Central memory CD4-positive, alpha-beta T cell (primary cell): ENCODE data around the gene ZNF439.
"Not testable (repeated sequence)": the region's sequence is repeated elsewhere in the genome, so short reads cannot be mapped to it uniquely, and the experiment has no call there.

Experiments
- DNase-seq: peaks from one replicate; pipeline ENCODE4 v3.0.0; 2022

The ZNF439 gene

DNA sequence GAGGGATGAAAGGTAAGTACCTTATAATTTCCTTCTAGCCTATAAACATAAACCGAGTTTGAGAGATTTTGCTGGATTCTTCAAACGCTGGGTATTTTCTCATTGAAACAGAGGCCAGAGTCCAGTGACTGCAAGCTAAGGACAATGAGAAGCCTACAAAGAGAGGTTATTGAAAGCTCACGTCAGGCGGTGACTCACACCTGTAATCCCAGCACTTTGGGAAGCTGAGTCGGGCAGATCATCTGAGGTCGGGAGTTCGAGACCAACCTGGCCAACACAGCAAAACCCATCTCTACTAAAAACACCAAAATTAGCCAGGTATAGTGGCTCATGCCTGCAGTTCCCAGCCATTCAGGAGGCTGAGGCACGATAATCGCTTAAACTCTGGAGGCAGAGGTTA, 24.1 kb downstream of the ZNF439 start:
- no peak for DNase-seq

DNA sequence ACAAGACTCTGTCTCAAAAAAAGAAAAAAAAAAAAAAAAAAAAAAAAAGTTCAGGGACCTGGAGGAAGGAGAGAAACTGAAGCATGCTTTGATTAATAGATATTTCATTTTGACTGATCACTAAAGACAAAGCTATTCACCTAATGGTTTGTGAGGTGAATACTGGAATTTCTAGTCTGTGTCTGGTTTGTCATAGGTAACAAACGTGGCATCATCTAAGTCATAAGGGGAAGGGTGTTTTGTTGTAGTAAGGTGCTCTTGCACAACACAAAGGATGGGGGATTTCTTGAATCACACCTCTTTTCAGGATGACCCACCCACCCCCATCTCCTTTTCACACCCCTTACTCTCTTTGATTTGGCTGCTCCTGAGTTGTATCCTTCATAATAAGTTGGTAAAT, 25.2 kb downstream of the ZNF439 start:
- no peak for DNase-seq

DNA sequence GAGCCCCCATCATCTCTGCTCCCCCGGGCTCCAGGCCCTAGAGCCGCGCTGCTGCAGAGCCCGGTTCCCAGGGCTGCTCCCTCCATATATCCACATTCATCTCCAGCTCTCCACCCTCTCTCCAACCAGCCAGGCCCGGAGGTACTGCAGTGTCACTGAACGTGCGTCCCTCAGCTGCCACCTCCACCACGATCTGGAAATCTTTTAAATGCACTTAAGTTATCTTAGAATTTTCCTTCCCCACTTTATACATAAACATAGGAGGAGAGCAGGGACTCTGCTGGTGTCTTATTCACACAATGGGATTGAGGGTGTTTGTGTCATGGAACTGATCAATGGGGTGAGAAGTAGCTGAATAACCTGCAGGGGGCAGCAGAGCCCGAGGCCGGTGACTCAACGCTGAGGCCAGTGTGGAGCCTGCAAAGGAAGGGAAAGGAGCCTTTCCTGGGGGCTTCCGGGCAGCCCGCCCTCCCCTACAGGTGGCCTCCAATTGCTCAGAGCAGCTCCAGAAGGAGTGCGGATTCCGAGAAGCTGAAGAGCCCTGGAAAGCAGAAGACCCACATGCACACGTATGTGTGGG, 31.3 kb downstream of the ZNF439 start:
- peak; percentile 14 for DNase-seq

DNA sequence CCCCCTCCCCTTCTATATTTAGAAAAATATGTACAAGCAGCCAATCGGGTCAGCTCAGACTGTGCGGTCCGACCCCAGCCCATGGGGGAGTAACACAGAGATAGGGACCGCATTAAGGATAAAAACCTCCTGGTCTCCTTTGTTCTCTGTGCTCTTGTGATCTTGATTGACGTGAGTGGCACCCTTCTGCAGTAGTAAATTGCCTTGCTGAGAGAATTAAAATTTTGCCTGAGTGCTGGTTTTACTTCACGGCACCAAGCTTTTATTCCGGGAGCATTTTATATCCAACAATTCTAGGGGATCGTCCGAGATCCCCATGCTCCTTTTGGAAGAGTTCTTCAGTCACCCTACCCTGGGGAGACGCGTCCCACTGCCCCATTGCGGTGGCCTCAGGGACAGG, 32.1 kb downstream of the ZNF439 start:
- DNase-seq = no peak

DNA sequence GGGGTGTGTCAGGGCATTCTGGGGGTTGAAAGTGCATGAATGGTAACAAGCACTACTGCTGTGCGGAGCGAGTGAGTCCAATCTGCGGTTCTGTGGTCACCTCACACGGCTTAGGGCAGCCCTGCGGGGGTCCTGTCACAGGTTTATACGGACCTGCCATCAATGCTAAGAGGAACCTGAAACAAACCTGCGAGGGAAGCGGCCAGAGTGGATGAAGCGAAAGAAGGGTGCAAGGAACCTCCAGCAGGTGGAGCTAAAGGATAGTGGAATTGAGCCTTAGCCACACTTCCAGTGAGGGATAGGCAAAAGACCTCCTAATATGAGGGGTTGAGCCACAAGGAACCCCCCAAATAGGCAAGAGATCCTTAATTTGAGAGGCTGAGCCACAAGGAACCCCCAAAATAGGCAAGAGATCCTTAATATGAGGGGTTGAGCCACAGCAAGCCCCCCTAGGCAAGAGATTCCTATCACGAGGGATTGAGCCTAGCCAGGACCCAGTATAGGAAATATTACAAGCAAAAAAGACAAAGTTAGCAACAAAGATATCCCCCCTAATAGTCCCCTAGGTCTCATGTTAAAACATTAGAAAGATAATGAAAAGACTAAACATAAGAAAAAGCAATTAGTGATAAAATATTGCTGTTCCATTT, 32.8 kb downstream of the ZNF439 start:
- DNase-seq = peak; percentile 50

DNA sequence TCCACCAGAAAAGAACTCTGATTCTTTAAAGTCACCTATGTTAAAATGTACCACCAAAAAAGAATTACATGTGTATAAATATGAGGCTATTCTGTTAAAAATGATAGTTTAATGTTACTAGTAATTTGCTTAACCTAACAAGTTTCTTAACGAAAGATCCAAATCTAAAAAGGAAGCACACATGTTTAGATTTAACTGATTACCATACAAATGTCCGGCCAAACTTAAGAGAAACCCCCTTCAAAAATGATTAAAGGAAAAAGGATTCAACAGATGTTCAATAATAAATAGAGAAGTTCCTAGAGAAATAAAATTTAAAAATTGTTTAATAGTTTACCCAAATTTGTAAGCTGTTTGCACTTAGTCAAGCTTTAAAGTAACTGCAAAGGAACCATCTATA, 34.1 kb downstream of the ZNF439 start:
- no peak for DNase-seq

DNA sequence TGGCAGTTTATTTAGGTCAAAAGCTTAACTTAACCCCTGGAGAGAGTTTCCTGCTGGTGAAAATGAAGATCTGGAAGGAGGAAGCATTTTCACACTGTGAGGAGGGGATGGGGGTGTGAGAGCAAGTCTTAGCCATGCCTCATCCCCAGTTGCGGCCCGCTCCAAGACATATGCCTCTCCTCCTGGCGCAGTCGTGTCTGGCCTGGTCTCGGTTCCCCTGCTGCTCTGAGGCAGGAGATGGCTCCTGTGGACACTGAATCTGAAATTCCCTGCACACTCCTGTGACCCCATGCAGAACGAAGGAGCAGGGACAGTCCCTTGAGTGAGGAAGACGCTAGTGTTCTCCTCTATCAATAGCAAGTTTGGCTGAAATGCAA, 38.7 kb downstream of the ZNF439 start:
- DNase-seq = no peak

DNA sequence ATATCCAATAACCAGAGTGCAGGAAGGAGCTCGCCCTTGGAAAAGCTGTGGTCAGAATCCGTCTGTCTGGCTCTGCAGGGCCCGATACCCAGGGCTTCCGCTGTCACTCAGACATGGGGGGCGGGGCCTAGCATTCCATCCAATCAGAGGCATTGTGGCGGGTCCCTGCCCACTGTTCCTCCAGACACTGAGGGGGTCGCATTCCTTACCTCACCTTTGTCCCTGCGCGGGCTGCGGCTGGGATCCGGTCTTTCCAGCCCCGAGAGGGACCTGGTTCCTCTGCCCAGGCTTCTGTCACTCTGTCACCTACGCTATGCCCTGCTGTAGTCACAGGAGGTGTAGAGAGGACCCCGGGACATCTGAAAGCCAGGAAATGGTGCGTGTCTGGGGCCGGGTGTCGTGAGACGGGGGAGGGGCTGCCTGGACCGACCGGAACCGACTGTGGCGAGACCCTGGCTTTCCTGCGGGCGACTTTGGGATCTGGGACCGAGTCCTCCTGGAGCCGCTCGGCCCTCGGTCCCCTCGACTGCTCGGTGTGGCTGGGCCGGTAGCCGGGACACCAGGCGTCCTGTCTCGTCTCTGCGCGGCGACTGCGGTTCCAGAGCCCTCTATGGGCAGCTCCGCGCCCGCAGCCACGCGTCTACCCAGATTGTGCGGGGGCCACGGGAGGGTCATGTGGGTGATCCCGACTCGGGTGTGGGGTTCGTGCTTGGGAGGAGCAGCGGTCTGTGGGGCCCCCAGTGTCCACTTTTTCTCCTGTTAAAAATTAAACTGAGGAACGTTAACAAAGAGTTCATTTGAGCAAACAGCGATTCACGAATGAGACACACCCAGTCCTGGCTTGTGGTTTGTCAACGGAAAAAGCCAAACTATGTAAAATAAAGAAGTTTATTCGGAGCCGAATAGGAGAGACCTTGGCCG, 39.3 kb downstream of the ZNF439 start, which contains the start of gene ZNF69:
Gene ZNF69, plus strand, starts transcription at position 172 of the 921 bp plus-strand sequence. Its CDS starts 142 bp downstream, at position 314.
- DNase-seq = peak; percentile 47

DNA sequence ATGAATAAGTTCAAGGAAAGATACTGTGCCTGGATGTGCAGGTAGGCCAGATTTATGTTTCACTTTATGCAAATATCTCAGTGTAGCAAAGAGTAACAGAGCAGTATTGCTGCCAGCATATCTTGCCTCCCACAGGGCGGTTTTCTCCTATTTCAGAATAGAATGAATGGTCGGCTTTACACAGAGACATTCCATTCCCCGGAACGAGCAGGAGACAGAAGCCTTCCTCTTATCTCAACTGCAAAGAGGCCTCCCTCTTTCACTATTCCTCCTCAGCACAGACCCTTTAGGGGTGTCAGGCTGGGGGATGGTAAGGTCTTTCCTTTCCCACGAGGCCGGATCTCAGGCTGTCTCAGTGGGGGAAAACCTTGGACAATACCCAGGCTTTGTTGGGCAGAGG, 41.4 kb downstream of the ZNF439 start:
- DNase-seq = not testable (repeated sequence)

DNA sequence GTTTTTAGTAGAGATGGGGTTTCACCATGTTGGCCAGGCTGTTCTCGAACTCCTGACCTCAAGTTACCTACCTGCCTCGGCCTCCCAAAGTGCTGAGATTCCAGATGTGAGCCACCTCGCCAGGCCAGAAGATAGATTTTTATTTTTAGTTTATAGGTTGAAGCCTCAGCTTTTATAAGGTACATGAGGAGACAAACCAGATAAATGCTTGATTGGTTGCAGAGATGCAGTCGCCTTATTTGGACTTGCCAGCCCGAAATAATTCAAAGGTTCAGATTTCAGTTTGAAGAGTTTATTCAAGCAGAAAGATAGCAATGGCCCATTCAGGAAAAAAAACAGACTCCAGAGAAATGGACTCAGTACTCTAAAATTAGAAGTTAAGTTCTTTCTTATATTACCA, 42.1 kb downstream of the ZNF439 start:
- no peak for DNase-seq

DNA sequence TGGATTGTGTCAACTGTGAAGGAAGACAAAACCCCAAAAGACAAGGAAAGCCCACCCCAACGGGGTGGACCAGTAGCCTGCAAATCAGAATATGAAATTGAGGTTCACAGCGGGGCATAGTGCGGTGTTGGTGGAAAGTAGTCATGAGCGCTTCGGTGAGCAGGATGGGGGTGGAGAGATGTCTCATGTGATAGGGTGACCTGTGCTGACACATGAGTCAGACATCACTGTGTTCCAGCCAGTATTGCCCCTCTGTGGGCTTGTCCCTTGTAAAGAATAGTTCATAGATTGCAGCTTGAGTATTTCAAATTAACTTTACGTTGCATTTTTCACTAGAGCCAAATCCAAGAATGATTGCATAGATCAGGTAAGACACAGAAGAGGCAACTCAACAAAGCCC, 46.3 kb downstream of the ZNF439 start:
- no peak for DNase-seq

DNA sequence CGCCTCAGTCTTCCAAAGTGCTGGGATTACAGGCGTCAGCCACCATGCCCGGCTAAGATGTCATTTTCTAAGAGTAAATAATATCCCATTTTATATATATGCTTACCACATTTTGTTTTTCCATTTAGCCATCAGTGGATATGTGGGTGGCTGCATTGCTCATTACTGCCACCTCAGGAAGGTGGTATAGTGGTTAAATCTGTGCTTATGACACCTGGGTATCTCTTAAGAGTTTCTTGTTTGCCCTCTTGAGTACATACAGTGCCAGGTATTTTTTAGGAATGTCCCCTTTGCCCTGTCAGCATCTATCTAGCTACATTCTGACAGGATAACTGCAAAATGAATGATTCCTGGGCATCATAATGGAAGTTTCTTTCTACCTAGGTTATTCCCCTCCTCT, 53.7 kb downstream of the ZNF439 start:
- DNase-seq = no peak

DNA sequence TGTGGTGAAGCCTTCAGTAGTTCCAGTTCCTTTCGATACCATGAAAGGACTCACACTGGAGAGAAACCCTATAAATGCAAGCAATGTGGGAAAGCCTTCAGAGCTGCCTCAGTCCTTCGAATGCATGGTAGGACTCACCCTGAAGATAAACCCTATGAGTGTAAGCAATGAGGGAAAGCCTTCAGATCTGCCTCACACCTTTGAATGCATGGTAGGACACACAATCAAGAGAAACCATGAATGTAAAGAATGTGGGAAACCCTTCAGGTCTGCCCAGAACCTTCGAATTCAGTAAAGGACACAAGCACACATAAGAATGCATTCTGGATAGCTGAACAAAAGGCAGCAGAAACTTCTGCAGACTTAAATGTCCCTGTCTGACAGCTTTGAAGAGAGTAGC, 57.4 kb downstream of the ZNF439 start:
- no peak for DNase-seq

DNA sequence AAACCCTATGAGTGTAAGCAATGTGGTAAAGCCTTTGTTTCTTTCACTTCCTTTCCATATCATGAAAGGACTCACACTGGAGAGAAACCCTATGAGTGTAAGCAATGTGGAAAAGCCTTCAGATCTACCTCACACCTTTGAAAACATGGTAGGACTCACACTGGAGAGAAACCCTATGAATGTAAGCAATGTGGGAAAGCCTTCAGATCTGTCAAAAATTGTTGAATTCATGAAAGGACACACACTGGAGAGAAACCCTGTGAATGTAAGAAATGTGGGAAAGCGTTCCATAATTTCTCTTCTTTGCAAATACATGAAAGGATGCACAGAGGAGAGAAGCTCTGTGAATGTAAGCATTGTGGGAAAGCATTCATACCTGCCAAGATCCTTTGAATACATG, 63.4 kb downstream of the ZNF439 start:
- DNase-seq = not testable (repeated sequence)

DNA sequence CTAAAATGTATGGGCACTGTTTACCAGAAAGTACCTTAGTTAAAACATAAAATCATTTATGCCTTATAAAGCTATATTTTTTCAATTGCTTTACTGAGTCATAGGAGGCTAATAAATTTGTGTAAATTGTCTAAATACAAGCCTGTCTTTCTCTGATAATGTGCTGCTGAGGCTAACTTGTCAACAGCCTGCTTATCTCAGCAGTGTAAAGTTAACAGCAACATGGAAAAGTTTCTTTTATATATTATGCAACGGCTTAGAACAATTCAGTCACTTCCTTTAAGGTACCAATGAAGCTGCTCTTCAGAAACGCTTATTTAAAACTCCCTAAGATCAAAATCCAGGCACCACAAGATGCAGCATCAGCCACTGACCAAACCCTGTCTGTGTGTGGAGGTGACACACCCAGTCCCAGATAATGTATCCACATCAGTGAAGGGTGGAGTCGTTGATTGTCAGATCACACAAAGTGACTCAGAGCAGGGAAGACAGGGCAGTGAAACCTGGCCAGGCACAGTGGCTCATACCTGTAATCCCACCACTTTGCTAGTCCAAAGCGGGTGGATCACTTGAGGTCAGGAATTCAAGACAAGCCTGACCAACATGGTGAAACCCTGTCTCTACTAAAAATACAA, 66.0 kb downstream of the ZNF439 start:
- DNase-seq = not testable (repeated sequence)
